NCI-H345 treated with DMSO at 0.1 percent for 48 hours (cell line): ENCODE measurements around the gene PTCH1.

Experiments used
- DNase-seq: peaks from one replicate; lab custom pipeline; 2025; ENCODE audit not compliant: unreplicated experiment; lab: John Stamatoyannopoulos, UW

Gene PTCH1

GRCh38 chr9:95513711-95514110 lies 3.1 kb downstream of the PTCH1 start:
- DNase-seq: no peak

DNA sequence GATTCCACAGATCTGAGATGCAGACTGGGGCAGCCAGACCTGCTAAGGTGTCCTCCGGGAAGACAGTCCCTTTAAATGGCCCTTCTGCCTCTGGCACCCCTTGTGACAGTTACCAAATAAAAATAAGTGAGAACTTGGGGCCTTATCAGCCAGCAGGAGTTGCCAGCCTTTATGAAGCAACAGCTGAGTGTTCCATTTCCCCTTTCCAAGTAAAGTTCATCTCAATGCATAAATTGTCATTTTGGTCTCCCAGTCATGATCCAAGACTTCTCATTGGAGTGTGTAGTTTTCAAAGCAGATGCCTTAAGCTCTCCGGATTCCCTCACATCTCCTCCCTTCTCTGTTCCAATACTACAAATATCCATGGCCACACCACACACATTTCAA lies 4.1 kb downstream of the PTCH1 start:
- DNase-seq: no peak

DNA sequence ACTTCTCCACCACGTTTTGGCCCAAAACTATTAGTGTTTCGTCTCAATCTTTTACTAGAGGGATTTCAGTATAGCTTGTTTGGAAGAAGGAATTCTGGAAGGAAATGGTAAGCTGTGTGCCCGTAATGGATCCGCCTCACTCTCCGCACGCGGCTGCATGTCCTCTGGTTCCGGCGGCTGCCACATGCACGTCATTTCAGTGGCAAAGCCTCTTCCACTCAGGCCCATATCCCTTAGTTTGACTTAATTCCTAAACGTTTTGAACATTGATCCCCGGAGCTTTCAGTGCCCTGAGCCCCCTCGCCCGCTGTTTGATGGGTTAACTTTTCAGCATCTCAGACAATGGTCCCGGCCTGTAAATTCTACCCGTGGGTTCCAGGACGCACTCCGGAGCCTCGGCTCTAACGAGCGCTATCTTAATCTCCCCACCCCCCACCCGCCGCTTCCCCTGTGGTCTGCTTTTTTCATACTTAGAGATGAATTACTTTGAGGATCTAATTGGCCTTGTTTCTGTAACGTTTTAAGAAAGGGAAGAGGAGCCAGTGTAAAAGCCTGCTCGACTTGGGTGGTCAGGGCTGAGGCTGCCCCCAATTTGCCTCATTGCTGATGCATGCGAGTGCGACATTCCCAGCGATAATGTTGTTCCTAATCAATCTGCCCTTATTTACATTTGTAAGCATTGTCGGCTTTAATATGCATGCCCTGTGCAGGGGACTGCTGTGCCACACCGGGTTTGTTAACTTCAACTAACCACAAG lies 4.6 kb downstream of the PTCH1 start:
- no peak for DNase-seq

DNA sequence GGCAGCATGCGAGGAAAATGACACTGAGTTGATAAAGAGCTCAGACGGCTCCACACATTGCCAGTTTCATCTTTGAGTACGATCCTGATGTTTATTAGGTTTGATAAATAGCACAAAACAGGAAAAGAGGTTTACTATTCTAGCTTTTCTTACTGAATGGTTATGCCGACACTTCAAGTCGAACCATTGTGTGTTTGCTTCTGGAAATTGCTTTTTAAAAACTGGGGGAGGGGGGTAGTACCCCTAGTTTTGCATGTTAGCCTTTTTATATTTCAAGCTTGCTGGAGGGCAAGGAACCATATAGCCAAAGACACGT lies 5.2 kb downstream of the PTCH1 start:
- no peak for DNase-seq

- peak; percentile 66 for DNase-seq
Observed at GRCh38 chr9:95510709-95511615, 5.8 kb downstream of the PTCH1 start.

- no peak for DNase-seq
Observed at GRCh38 chr9:95509851-95510708, 6.7 kb downstream of the PTCH1 start.

GRCh38 chr9:95508968-95509850 lies 7.6 kb downstream of the PTCH1 start:
- DNase-seq: peak; percentile 84

DNA sequence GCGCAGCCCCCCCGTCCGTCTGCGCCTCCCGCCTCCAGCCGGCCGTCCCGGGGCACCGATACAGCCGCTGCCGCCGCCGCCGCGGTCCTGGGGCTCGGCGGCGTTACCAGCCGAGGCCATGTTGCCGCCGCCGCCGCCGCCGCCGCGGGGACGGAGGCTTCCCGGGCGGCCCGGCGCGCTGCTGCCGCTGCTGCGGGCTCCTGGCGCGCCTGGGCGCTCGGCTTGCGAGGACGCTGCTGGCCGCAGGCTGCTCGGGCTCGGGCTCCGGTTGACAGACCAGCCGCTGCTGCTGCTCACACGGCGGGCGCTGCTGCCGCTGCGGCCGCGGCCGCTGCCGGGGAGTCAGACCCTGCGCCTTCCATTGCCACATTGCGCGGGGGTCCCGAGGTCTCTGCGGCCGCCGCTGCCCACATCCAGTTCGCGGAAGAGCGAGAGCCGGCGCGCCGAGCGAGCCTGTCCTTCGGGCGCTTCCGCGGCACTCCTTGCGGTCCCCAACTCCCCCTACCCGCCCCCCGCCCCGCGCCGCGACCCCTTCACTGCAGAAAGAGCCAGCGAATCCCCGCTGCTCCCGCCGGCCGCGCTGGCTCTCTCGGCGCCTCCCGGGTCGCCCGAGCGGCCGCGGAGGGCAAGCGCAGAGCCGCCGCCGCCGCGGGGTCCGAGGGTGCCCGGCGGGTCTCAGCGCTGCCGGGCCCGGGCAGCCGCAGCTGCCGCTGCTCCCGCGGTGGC lies 8.4 kb downstream of the PTCH1 start:
- no peak for DNase-seq

DNA sequence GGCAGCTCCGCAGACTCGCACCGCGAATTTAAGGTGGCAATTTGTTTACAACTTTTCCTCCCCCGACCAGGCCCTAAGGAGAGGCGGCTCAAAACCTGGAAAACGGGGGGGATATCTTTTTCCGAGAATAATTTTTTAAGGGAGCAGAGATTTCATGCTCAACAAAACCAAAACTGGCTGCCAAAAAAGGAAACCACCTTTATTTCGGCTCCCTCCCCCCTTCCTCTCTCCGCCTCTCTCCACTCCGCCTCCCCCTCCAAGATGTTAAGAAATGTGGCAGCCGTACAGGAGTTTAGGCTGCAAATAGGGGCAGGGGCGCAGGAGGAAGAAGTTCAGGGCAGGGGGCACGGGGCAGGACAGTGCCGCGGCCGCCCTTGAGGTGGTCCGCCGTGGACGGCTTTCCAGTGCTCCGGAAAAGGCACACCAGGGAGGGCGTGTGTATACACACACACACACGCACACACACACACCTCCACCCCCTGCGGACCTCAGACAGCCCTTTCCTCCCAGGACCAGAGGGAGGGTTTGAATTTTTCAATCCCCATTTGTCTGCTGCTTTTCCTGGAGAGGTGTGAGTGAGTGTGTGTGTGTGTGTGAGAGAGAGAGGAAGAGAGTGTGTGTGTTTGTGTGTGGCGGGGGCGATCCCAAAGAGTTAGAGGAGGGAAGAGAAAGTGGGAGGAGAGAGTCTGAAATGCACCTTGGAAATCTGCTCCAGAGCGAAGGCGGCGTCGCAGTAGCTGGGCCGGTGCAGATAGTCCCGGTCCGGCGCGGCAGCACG lies 9.1 kb downstream of the PTCH1 start:
- DNase-seq: peak; percentile 38

GRCh38 chr9:95506678-95507463 lies 9.9 kb downstream of the PTCH1 start:
- no peak for DNase-seq

GRCh38 chr9:95506428-95506677 lies 10.4 kb downstream of the PTCH1 start:
- DNase-seq: no peak

DNA sequence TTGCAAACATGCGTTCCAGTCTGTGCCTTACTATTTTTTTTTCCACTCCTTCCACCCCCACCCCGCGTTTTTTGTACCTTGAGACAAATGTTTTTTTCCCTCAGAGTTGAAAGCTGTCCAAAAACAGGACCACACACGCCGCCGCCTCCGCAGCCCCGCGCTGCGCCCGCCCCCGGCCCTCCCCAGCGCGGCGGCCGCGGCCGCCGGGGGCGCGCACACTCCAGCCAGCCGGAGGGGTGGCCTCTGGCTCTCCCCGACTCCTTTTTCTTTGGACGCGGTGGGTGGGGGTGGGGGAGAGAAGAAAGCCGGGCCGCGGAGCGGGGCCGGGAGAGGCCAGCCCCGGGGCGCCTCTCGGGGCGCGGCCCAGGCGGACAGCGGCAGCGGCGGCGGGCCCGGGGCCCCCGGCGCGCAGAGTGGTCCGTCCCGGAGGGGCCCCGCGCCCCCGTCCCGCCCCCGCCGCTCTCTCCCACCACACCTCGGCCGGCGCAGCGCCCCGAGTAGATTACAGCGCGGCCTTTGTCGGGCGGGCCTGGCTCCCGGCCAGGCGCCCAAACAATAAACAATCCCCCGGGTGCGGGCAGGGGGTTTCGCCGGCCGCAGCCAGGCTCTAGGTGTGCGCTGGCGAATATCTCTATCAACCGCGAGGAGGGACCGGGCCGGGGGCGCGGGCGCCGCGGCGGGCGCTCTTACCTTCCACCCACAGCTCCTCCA lies 10.9 kb downstream of the PTCH1 start:
- DNase-seq: no peak

GRCh38 chr9:95505072-95505716 lies 11.6 kb downstream of the PTCH1 start:
- DNase-seq: no peak

GRCh38 chr9:95504053-95504963 lies 12.5 kb downstream of the PTCH1 start:
- DNase-seq: no peak

DNA sequence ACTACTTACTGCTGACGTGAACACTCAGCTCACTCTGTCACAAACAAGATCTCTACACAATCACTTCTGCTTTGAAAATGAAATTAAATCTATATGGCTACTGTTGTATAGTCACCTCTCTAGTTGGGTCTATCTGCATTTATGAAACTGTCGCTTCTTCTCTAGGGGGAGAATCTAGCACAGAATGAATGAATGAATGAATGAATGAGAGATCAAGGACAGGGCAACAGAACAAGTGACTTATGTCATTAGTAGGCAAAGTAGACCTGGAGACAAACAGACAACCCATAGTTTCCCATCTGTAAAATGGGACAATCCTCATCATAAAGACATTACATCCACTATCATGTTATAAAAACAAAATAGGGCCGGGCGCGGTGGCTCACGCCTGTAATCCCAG lies 13.4 kb downstream of the PTCH1 start:
- no peak for DNase-seq

DNA sequence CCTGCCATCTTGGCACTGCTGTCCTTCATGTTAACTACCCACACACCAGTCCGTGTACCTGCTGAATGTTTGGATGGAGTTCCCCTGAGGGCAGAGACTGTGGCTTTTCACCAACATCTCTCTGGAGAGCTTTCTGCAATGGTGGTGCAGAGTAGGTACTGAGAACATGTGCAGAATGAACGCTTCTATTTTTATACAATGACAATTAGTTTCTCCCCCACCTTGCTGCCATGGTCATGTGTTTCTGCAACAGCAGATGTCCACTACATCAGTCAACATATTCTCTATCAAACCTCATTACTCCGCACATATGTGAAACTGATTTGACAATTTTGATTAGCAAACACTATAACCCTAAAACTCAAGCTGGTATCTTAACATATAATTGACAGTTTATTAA lies 14.5 kb downstream of the PTCH1 start:
- DNase-seq: no peak
